Psoas muscle (tissue), 8 donors: ENCODE data around the gene PSMD8. TPM values are rescaled to one million over a fixed set of nuclear protein-coding genes. Genes with fewer than 3 reads are reported as not detected.

Experiments
- ATAC-seq, 4 donors: fragments of 200-7000 bp; cut with Tn5 transposase; one replicate each; pipeline ENCODE4 v1.9.1; 2020; ENCODE audit warnings: moderate library complexity in 3 of 4, mild to moderate bottlenecking in 2 of 4
- DNase-seq, 2 donors: peaks; one replicate each; pipeline ENCODE4 v3.0.0-alpha.2; 2020
- H3K27ac ChIP-seq: fragments of 200-600 bp; one replicate; pipeline ENCODE4 v1.8.0; 2022
- H3K27me3 ChIP-seq, 3 donors: fragments of 200-600 bp in 1 of 3; one replicate each; pipeline versions ENCODE4 v1.6.1 to v1.8.0; 2013 to 2022; ENCODE audit warnings: low read length in 2 of 3, mild to moderate bottlenecking in 2 of 3, moderate library complexity in 1 of 3; ENCODE audit not compliant: insufficient read depth in 3 of 3
- H3K36me3 ChIP-seq, 2 donors: fragments of 200-600 bp in 1 of 2; one replicate each; pipeline versions ENCODE4 v1.6.1 to v1.8.0; 2013 to 2022; ENCODE audit warnings: low read depth in 1 of 2, mild to moderate bottlenecking in 1 of 2, moderate library complexity in 1 of 2; ENCODE audit not compliant: insufficient read depth in 1 of 2
- H3K4me1 ChIP-seq: fragments of 200-600 bp; one replicate; pipeline ENCODE4 v1.8.0; 2022
- H3K4me3 ChIP-seq: fragments of 200-600 bp; one replicate; pipeline ENCODE4 v1.8.0; 2022; ENCODE audit warnings: mild to moderate bottlenecking
- H3K9me3 ChIP-seq: fragments of 200-600 bp; one replicate; pipeline ENCODE4 v1.8.0; 2022
- CTCF ChIP-seq: fragments of 200-600 bp; IDR thresholded peaks from one replicate; pipeline ENCODE4 v1.8.0; 2022; ENCODE audit warnings: antibody characterized with exemption
- WGBS, 3 donors: extraction: QIAGEN DNeasy Blood & Tissue Kit; methylation state at CpG; one replicate each; pipeline versions ENCODE4 v1.1.6 to v1.1.7; 2013; 5-methylcytosine and 5-hydroxymethylcytosine counted together
- intact Hi-C, 2 donors: fragments of 100-400 bp; cut with DNase I; formaldehyde crosslinking; loops; one replicate each; pipeline versions ENCODE4 v1.11.0 to v1.14.2; 2022
- polyA plus RNA-seq, 3 donors: library from polyadenylated mRNA; stranded (reverse); fragments of 200-250 nt; gene quantifications; one replicate each; pipeline ENCODE4 v1.2.3, GENCODE V29; 2013
- total RNA-seq, 4 donors: library from RNA; stranded (reverse); fragmentation: NEBNext Ultra II Directional in 2 of 4; extraction: Animal tissue kit (Norgen Biotek cat#: 25700) in 2 of 4; gene quantifications; one replicate each; pipeline versions ENCODE4 v1.2.1 to v1.2.4, GENCODE V29; 2021 to 2023
- donor health status: healthy with polysubstance abuse.
- donor health status: DM: no; HTN: no; CAD: no; lungs with moderate emphysema.
- donor health status: Bipolar disorder and iron deficiency.
- donor health status: healthy.
- donor health status: DM: yes; HTN: yes; CAD: no.
- donor health status: DM: no; HTN: no; CAD: no.
- donor health status: DM: no; HTN: no; CAD: no.
- donor health status: DM: yes; HTN: yes; CAD: no.

PSMD8 gene
- total and polyA plus RNA-seq, 7 donors = 348 to 1,414 (median 791) TPM

- no peak overlapping the region for H3K27ac ChIP-seq
- no peak for TF ChIP-seq CTCF
- WGBS, 3 donors = 78 to 82% (median 78%) methylated on average over 12 of the region's 12 CpGs
- intact Hi-C loops = no loop called here
- H3K27me3 ChIP-seq = peaks cover 0 to 14% (median 2%) of the 10 kb centered on the region in 3 donors
- no peaks in the 10 kb centered on the region for H3K36me3 ChIP-seq
- peaks cover 11% of the 10 kb centered on the region for H3K4me1 ChIP-seq
- no peak for DNase-seq
- H3K4me3 ChIP-seq = no peak overlapping the region
- H3K9me3 ChIP-seq = no peaks in the 10 kb centered on the region
- no peak for ATAC-seq
Measured at GRCh38 chr19:38367041-38367440, 7.3 kb upstream of the PSMD8 start.

GRCh38 chr19:38369584-38369983 lies 4.8 kb upstream of the PSMD8 start:
- TF ChIP-seq CTCF = no peak
- ATAC-seq = no peak
- intact Hi-C loops = no loop called here
- no peaks in the 10 kb centered on the region for H3K9me3 ChIP-seq
- no peak for DNase-seq
- no peak overlapping the region for H3K4me3 ChIP-seq
- peaks cover 5% of the 10 kb centered on the region for H3K4me1 ChIP-seq
- H3K27me3 ChIP-seq = peaks cover 0 to 14% (median 2%) of the 10 kb centered on the region in 3 donors
- no peaks in the 10 kb centered on the region for H3K36me3 ChIP-seq
- WGBS, 3 donors = 87 to 92% (median 89%) methylated on average over 2 of the region's 2 CpGs
- H3K27ac ChIP-seq = no peak overlapping the region

GRCh38 chr19:38370299-38370698 lies 4.1 kb upstream of the PSMD8 start:
- WGBS, 3 donors = 66 to 72% (median 71%) methylated on average over 12 of the region's 12 CpGs
- ATAC-seq (no peak), DNase-seq (no peak)
- H3K9me3 ChIP-seq = no peaks in the 10 kb centered on the region
- intact Hi-C loops = loop anchor here in 1 of 2 donors (2.0 kb wide), 1 partner anchor 31 kb away; no protein-coding TSS in a partner anchor
- H3K27me3 ChIP-seq = peaks cover 0 to 7% (median 2%) of the 10 kb centered on the region in 3 donors
- no peak overlapping the region for H3K4me3 ChIP-seq
- no peak for TF ChIP-seq CTCF
- H3K4me1 ChIP-seq = peaks cover 5% of the 10 kb centered on the region
- no peak overlapping the region for H3K27ac ChIP-seq
- H3K36me3 ChIP-seq = no peaks in the 10 kb centered on the region

GRCh38 chr19:38371081-38371480 lies 3.3 kb upstream of the PSMD8 start:
- WGBS, 3 donors = 66 to 69% (median 67%) methylated on average over 6 of the region's 6 CpGs
- ATAC-seq = no peak

More at GRCh38 chr19:38371081-38371480, 3.3 kb upstream of the PSMD8 start:
- DNase-seq = no peak
- Histone ChIP-seq H3K27ac (no peak overlapping the region), H3K4me3 (no peak overlapping the region), H3K36me3 (no peaks in the 10 kb centered on the region), H3K9me3 (no peaks in the 10 kb centered on the region), H3K4me1 (peaks cover 8% of the 10 kb centered on the region), H3K27me3 (peaks cover 0 to 5% (median 2%) of the 10 kb centered on the region in 3 donors)
- no peak for TF ChIP-seq CTCF
- intact Hi-C loops = loop anchor here in 1 of 2 donors (2.0 kb wide), 1 partner anchor 32 kb away; no protein-coding TSS in a partner anchor
